Tibial nerve (tissue), 3 donors: ENCODE measurements around the gene CHMP4B.

Experiments used
- POLR2A ChIP-seq, 2 donors: fragments of 450-650 bp; IDR thresholded peaks; one replicate each; pipeline ENCODE4 v1.6.1; 2017; ENCODE audit warnings: antibody characterized with exemption in 2 of 2, mild to moderate bottlenecking in 2 of 2, moderate library complexity in 2 of 2
- TF ChIP-seq, protein P1 (sequence below), 5 experiments: fragments of 200-600 bp in 3 of 5; fragments of 450-650 bp in 2 of 5; sonication (generic) in 3 of 5; IDR thresholded peaks; one replicate each; pipeline ENCODE4 v1.5.1; 2016 to 2019; ENCODE audit warnings: antibody characterized with exemption in 5 of 5, mild to moderate bottlenecking in 3 of 5, moderate library complexity in 2 of 5

- no peak for TF ChIP-seq POLR2A (IDR thresholded peaks at IDR 0.05)
- TF ChIP-seq, protein P1, sequence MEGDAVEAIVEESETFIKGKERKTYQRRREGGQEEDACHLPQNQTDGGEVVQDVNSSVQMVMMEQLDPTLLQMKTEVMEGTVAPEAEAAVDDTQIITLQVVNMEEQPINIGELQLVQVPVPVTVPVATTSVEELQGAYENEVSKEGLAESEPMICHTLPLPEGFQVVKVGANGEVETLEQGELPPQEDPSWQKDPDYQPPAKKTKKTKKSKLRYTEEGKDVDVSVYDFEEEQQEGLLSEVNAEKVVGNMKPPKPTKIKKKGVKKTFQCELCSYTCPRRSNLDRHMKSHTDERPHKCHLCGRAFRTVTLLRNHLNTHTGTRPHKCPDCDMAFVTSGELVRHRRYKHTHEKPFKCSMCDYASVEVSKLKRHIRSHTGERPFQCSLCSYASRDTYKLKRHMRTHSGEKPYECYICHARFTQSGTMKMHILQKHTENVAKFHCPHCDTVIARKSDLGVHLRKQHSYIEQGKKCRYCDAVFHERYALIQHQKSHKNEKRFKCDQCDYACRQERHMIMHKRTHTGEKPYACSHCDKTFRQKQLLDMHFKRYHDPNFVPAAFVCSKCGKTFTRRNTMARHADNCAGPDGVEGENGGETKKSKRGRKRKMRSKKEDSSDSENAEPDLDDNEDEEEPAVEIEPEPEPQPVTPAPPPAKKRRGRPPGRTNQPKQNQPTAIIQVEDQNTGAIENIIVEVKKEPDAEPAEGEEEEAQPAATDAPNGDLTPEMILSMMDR (IDR thresholded peaks at IDR 0.05) = no peak
Observed at GRCh38 chr20:33881989-33882388, 70.8 kb downstream of the CHMP4B start.
